KOPT-K1 (cell line): ENCODE data around the gene GNAZ.

ENCODE experiments used
- H3K27ac ChIP-seq: fragments of 200-600 bp; sonication (generic); 2 replicates; pipeline ENCODE4 v1.5.1; 2016; ENCODE audit warnings: antibody characterized with exemption, mild to moderate bottlenecking, low read depth, low read length; ENCODE audit not compliant: poor library complexity, severe bottlenecking
- H3K36me3 ChIP-seq: fragments of 200-600 bp; sonication (generic); 2 replicates; pipeline ENCODE4 v1.5.1; 2017; ENCODE audit warnings: antibody characterized with exemption, mild to moderate bottlenecking, low read length, moderate library complexity; ENCODE audit not compliant: insufficient read depth
- H3K9me3 ChIP-seq: fragments of 200-600 bp; sonication (generic); 2 replicates; pipeline ENCODE4 v1.5.1; 2017; ENCODE audit warnings: antibody characterized with exemption, low read length, mild to moderate bottlenecking; ENCODE audit not compliant: insufficient read depth, poor library complexity, severe bottlenecking

The GNAZ gene

DNA sequence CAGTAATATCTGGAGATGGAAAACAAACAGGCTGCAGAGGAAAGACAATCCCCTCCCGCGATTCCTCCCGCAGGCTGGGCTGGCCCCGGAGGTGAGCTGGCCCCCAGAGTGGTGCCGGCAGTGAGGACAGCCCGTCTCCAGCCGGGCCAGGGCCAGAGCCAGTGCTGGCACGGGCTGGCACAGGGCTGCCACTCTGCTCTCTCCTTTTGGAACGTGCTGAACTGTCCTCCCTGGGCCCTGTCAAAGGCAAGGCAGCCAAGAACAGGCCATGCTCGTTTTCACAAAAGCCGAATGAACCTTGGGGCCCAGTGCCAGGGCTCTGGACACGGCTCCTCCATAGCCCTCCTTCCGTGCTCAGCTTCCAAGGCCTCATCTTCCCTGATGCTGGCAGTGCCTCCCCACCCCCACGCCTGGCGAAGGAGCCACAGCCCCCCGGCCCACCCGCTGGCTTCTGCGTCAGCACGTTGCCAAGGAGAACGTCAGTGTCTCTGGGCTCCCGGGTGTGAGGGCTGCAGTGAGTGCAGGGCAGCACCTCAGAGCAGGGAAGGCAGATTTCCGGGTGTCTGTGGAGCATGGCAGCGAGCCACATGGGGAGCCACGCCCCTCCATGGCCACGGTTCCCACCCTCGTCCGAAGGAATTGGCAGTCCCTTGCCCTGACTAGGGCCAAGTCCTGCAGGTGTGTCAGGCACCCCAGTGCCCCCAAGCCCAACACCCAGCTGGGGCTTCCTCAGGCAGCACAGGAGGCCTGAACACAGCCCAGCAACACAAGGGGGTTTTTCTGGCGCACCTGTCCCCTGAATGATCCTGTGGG, 28.6 kb downstream of the GNAZ start:
- no peak overlapping the region for H3K27ac ChIP-seq
- no peaks in the 10 kb centered on the region for H3K9me3 ChIP-seq
- H3K36me3 ChIP-seq = no peaks in the 10 kb centered on the region

DNA sequence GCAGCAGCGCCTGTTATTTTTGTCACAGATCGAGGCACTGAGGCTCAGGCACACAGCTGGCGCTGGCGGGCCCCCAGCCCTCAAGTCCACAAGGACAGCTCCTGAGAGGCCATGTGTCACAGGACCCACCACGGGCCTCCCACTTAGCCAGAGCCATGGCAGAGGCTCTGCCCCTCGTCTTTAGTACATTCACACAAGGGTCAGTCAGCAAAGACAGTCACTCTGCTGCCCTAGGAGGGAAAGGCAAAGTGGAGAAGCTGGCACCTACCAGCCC, 29.1 kb downstream of the GNAZ start:
- H3K36me3 ChIP-seq = no peaks in the 10 kb centered on the region
- H3K9me3 ChIP-seq = no peaks in the 10 kb centered on the region
- H3K27ac ChIP-seq = no peak overlapping the region

- Histone ChIP-seq H3K27ac (no peak overlapping the region), H3K9me3 (no peaks in the 10 kb centered on the region), H3K36me3 (no peaks in the 10 kb centered on the region)
Observed at GRCh38 chr22:23100124-23100801, 29.9 kb downstream of the GNAZ start.

GRCh38 chr22:23101524-23101923, 31.2 kb downstream of the GNAZ start:
- no peaks in the 10 kb centered on the region for H3K36me3 ChIP-seq
- H3K9me3 ChIP-seq = no peaks in the 10 kb centered on the region
- H3K27ac ChIP-seq = no peak overlapping the region

GRCh38 chr22:23102002-23102655, 31.8 kb downstream of the GNAZ start:
- Histone ChIP-seq H3K9me3 (no peaks in the 10 kb centered on the region), H3K27ac (no peak overlapping the region), H3K36me3 (no peaks in the 10 kb centered on the region)

GRCh38 chr22:23102776-23103175, 32.5 kb downstream of the GNAZ start:
- Histone ChIP-seq H3K27ac (no peak overlapping the region), H3K36me3 (no peaks in the 10 kb centered on the region), H3K9me3 (no peaks in the 10 kb centered on the region)

- Histone ChIP-seq H3K27ac (no peak overlapping the region), H3K36me3 (no peaks in the 10 kb centered on the region), H3K9me3 (no peaks in the 10 kb centered on the region)
Observed at GRCh38 chr22:23103199-23103954, 33.1 kb downstream of the GNAZ start.

GRCh38 chr22:23104187-23104971, 34.1 kb downstream of the GNAZ start:
- Histone ChIP-seq H3K27ac (no peak overlapping the region), H3K36me3 (no peaks in the 10 kb centered on the region), H3K9me3 (no peaks in the 10 kb centered on the region)

GRCh38 chr22:23105304-23105703, 35.0 kb downstream of the GNAZ start:
- H3K36me3 ChIP-seq = no peaks in the 10 kb centered on the region
- H3K27ac ChIP-seq = no peak overlapping the region
- H3K9me3 ChIP-seq = no peaks in the 10 kb centered on the region

GRCh38 chr22:23105919-23106318, 35.6 kb downstream of the GNAZ start:
- no peak overlapping the region for H3K27ac ChIP-seq
- no peaks in the 10 kb centered on the region for H3K9me3 ChIP-seq
- no peaks in the 10 kb centered on the region for H3K36me3 ChIP-seq

GRCh38 chr22:23106344-23106743, 36.0 kb downstream of the GNAZ start:
- Histone ChIP-seq H3K36me3 (no peaks in the 10 kb centered on the region), H3K9me3 (no peaks in the 10 kb centered on the region), H3K27ac (no peak overlapping the region)

DNA sequence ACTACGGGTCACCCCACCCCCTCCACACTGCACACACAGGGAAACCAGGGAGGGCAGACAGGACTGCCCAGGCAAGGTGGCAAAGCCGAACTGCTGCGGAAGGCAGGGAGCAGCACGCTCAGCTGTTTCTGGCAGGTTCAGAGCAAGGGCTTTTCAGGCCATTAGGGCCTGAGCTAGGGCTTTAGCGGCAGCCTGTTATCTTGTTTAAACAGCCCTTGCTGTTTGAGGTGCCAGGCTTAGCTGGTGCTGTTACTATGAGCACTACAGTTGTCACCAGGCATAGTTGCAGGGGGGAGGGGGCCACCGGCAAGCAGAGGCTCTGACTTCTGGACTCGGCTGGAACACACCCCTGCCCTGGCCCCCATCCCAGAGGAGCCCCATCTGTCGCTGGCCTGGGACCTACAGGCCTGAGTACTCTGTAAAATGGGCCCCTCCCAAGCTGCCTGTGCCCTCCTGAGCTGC, 36.6 kb downstream of the GNAZ start:
- H3K27ac ChIP-seq = no peak overlapping the region
- H3K36me3 ChIP-seq = no peaks in the 10 kb centered on the region
- no peaks in the 10 kb centered on the region for H3K9me3 ChIP-seq

GRCh38 chr22:23107487-23108248, 37.3 kb downstream of the GNAZ start:
- no peaks in the 10 kb centered on the region for H3K36me3 ChIP-seq
- H3K9me3 ChIP-seq = no peaks in the 10 kb centered on the region
- no peak overlapping the region for H3K27ac ChIP-seq
